Panc1 (cell line): ENCODE data around the gene PHEX. TPM values are rescaled to one million over a fixed set of nuclear protein-coding genes. Genes with fewer than 3 reads are reported as not detected.

ENCODE experiments used
- ATAC-seq: fragments of 200-7000 bp; cut with Tn5 transposase; 2 replicates; pipeline ENCODE4 v1.9.1; 2020; ENCODE audit warnings: mild to moderate bottlenecking, moderate library complexity
- BruUV-seq: library from RNA; stranded (reverse); fragments of 400-500 nt; replicated peaks from 2 replicates; lab custom pipeline; 2021; lab: Mats Ljungman, UMichigan
- CTCF ChIA-PET: fragments of 300-600 bp; sonication (Branson Sonifier 250); formaldehyde crosslinking; loops from one replicate; lab custom pipeline; 2022; ENCODE audit warnings: antibody characterized with exemption; lab: Charles Lee
- POLR2A ChIA-PET: fragments of 300-600 bp; sonication (Branson Sonifier 250); formaldehyde crosslinking; loops from one replicate; lab custom pipeline; 2022; ENCODE audit warnings: antibody characterized with exemption; lab: Charles Lee
- DNase-seq: peaks from one replicate; pipeline ENCODE4 v3.0.0-alpha.2; 2010; ENCODE audit warnings: low read depth, low spot score
- H3K27ac ChIP-seq: 2 replicates; pipeline ENCODE4 v1.5.1; 2011; ENCODE audit warnings: mild to moderate bottlenecking, low read length, inconsistent platforms
- H3K27me3 ChIP-seq: fragments of 200-500 bp; sonication (Bioruptor generic); 2 replicates; pipeline ENCODE4 v1.6.0; 2014; ENCODE audit warnings: low read length, inconsistent platforms; ENCODE audit not compliant: control insufficient read depth, insufficient read depth
- H3K36me3 ChIP-seq: fragments of 200-500 bp; sonication (Bioruptor generic); 2 replicates; pipeline ENCODE4 v1.5.1; 2014; ENCODE audit warnings: inconsistent platforms, mild to moderate bottlenecking, low read length, moderate library complexity; ENCODE audit not compliant: control insufficient read depth, insufficient read depth
- H3K4me1 ChIP-seq: 2 replicates; pipeline ENCODE4 v1.5.1; 2011; ENCODE audit warnings: inconsistent platforms, mild to moderate bottlenecking, low read length, moderate library complexity; ENCODE audit not compliant: control insufficient read depth, insufficient read depth
- H3K4me3 ChIP-seq, 2 experiments: 2 replicates each; pipeline ENCODE4 v1.5.1; 2011 to 2012; ENCODE audit warnings: low read depth in 2 of 2, low read length in 2 of 2, mild to moderate bottlenecking in 2 of 2, inconsistent platforms in 1 of 2, moderate library complexity in 1 of 2
- H3K9me3 ChIP-seq: fragments of 200-500 bp; sonication (Bioruptor generic); 2 replicates; pipeline ENCODE4 v1.5.1; 2014; ENCODE audit warnings: low read depth, mild to moderate bottlenecking, inconsistent platforms, low read length, moderate library complexity; ENCODE audit not compliant: control insufficient read depth, insufficient read depth
- CTCF ChIP-seq: fragments of 450-650 bp; IDR thresholded peaks from 2 replicates; pipeline ENCODE4 v1.5.1; 2017; ENCODE audit warnings: mild to moderate bottlenecking
- POLR2AphosphoS5 ChIP-seq: IDR thresholded peaks from 2 replicates; pipeline ENCODE4 v1.6.1; 2012; ENCODE audit warnings: mild to moderate bottlenecking, low read depth, low read length, moderate library complexity
- REST ChIP-seq, 2 experiments: IDR thresholded peaks; 2 replicates each; pipeline ENCODE4 v1.6.1; 2011 to 2012; ENCODE audit warnings: low read depth in 2 of 2, control low read depth in 1 of 2, low read length in 1 of 2, mild to moderate bottlenecking in 1 of 2, moderate library complexity in 1 of 2; ENCODE audit not compliant: insufficient read depth in 1 of 2
- SIN3A ChIP-seq: IDR thresholded peaks from 2 replicates; pipeline ENCODE4 v1.6.1; 2012; ENCODE audit warnings: low read depth, mild to moderate bottlenecking, low read length, moderate library complexity, borderline replicate concordance; ENCODE audit not compliant: insufficient read depth
- TCF7L2 ChIP-seq: IDR thresholded peaks from 2 replicates; pipeline ENCODE4 v1.6.1; 2011; ENCODE audit warnings: mild to moderate bottlenecking, low read depth, low read length, inconsistent platforms
- in situ Hi-C: cut with HindIII; loops from 2 replicates; pipeline ENCODE4 v1.10.0; 2016; ENCODE audit warnings: low sequenced_read_pairs, low pct_unique_long_range_greater_than_20kb
- intact Hi-C: fragments of 100-400 bp; cut with micrococcal nuclease; formaldehyde crosslinking; loops from one replicate; pipeline ENCODE4 v1.10.0; 2022; ENCODE audit not compliant: unreplicated experiment
- total RNA-seq: library from RNA; stranded (reverse); gene quantifications from one replicate; pipeline ENCODE4 v1.2.1, GENCODE V29; 2021; ENCODE audit not compliant: unreplicated experiment

The PHEX gene
- total RNA-seq, 1 experiment from 2014 or later: 0.23 TPM

GRCh38 chrX:22164770-22165388 is 132.8 kb downstream of the PHEX start:
- H3K27me3 ChIP-seq: no peaks in the 10 kb centered on the region
- H3K36me3 ChIP-seq: no peaks in the 10 kb centered on the region
- TF ChIP-seq CTCF (no peak), SIN3A (no peak), REST (IDR thresholded peaks at IDR 0.05; ENCODE audit: insufficient read depth in 1 of 2, low read depth in 2 of 2, low read length in 1 of 2) (no peak), POLR2AphosphoS5 (no peak), TCF7L2 (no peak)
- intact Hi-C loops (no loop called here), in situ Hi-C loops (no loop called here)
- ATAC-seq: no peak
- DNase-seq: no peak
- no TSS peak for BruUV-seq
- H3K4me1 ChIP-seq: no peaks in the 10 kb centered on the region
- H3K9me3 ChIP-seq: no peaks in the 10 kb centered on the region
- no peak overlapping the region for H3K4me3 ChIP-seq
- H3K27ac ChIP-seq: no peak overlapping the region
- ChIA-PET CTCF (no interaction called here), POLR2A (no interaction called here)

- Histone ChIP-seq H3K36me3 (no peaks in the 10 kb centered on the region), H3K27ac (no peak overlapping the region), H3K9me3 (no peaks in the 10 kb centered on the region), H3K27me3 (no peaks in the 10 kb centered on the region), H3K4me3 (no peak overlapping the region), H3K4me1 (no peaks in the 10 kb centered on the region)
- no peak for DNase-seq
- in situ Hi-C loops: no loop called here
- no peak for TF ChIP-seq POLR2AphosphoS5
- no peak for TF ChIP-seq SIN3A
- no peak for TF ChIP-seq REST (IDR thresholded peaks at IDR 0.05; ENCODE audit: insufficient read depth in 1 of 2, low read depth in 2 of 2, low read length in 1 of 2)
- no peak for TF ChIP-seq TCF7L2
- no peak for TF ChIP-seq CTCF
- intact Hi-C loops: no loop called here
- no peak for ATAC-seq
- no TSS peak for BruUV-seq
- POLR2A ChIA-PET: no interaction called here
- CTCF ChIA-PET: no interaction called here
Measured at GRCh38 chrX:22165732-22166457, 133.8 kb downstream of the PHEX start.
